OCI-LY3 (cell line): ENCODE measurements around the gene TMEM120A.

ENCODE experiments used
- CTCF ChIP-seq: fragments of 200-600, 300-600 bp; sonication (generic); IDR thresholded peaks from 2 replicates; pipeline ENCODE4 v1.5.1; 2014; ENCODE audit warnings: antibody characterized with exemption, low read length, low read depth
- EZH2phosphoT487 ChIP-seq: fragments of 200-600 bp; shearing (Covaris generic); IDR thresholded peaks from 2 replicates; pipeline ENCODE4 v1.6.1; 2018; ENCODE audit warnings: antibody characterized with exemption, mixed run types, low read depth

DNA sequence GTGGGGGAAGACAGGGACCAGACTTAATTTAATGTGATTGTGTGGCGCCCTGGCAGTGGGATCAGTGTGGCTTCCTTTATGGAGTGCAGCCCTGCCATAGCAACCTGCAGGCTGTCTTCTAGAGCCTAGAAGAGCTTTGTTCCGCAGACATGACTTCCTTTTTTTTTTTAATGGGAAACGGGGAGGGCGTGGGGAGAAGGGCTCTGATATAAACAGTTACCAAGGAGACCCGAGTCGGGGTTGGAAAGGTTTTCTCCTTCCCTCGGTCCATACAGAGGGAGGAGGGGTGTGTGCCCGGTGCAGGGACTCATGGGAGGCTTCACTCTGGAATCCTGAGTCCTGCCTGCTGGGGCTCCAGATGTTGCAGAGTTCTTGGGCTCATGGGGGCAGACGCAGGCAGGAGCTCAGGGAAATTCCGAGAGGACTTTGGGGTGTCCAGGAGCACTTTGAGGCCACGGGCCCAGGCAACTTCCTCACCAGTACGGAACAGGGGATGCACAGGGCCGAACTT is 26.9 kb downstream of the TMEM120A start:
- TF ChIP-seq CTCF (no peak), EZH2phosphoT487 (no peak)
